ENCODE data around the gene TUBB4B.

DNA sequence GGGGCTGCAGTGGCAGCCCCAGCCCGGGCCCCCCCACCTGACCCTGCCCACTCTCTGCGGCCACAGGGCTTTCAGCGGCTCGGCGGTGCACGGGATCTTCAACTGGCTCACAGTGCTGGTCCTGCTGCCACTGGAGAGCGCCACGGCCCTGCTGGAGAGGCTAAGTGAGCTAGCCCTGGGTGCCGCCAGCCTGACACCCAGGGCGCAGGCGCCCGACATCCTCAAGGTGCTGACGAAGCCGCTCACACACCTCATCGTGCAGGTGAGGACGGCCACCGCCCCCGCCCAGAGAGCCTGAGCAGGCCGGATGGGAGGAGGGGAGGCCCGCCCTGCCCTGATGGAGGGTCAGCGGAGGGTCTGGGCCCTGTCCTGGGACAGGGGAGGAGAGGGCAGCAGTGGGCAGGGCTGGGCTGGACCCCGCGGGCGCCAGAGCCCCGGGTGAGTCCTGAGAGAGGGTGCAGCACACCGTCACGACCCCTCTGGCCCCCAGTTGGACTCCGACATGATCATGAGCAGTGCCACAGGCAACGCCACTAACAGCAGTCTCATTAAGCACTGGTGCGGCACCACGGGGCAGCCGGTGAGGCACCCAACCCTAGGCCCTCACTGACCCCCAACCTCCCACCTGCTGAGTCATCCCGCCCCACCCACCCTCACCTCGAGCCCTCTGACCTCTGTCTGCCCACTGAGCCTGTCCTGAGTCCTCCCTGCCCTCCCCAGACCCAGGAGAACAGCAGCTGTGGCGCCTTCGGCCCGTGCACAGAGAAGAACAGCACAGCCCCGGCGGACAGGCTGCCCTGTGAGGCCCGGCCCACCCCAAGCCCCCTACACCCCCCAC is 7.7 kb upstream of the TUBB4B start:
- TF ChIP-seq POLR2A (IDR thresholded peaks at IDR 0.05; ENCODE audit: low read depth, low read length) (no peak), POLR2AphosphoS5 (IDR thresholded peaks at IDR 0.05; ENCODE audit: low read depth, low read length) (no peak)
